Mesodermal cell (in vitro differentiated cells): ENCODE data around the gene SCN3A.

Experiments used
- H3K27ac ChIP-seq: 2 replicates; pipeline ENCODE4 v1.7.0; 2013; ENCODE audit warnings: mild to moderate bottlenecking, low read depth, low read length, moderate library complexity; ENCODE audit not compliant: severe bottlenecking
- H3K36me3 ChIP-seq: 2 replicates; pipeline ENCODE4 v1.7.1; 2013; ENCODE audit warnings: mild to moderate bottlenecking, low read length, moderate library complexity; ENCODE audit not compliant: control insufficient read depth, insufficient read depth
- H3K4me1 ChIP-seq: one replicate; pipeline ENCODE4 v1.7.1; 2013; ENCODE audit warnings: mild to moderate bottlenecking, low read length; ENCODE audit not compliant: insufficient read depth, control insufficient read depth, poor library complexity, severe bottlenecking
- H3K4me3 ChIP-seq: 2 replicates; pipeline ENCODE4 v1.7.0; 2013; ENCODE audit warnings: low read length, control low read depth, mild to moderate bottlenecking; ENCODE audit not compliant: insufficient read depth, poor library complexity, severe bottlenecking; ENCODE audit errors: extremely low read depth
- H3K9me3 ChIP-seq: 2 replicates; pipeline ENCODE4 v1.7.1; 2013; ENCODE audit warnings: mild to moderate bottlenecking, low read length, moderate library complexity; ENCODE audit not compliant: control insufficient read depth
- WGBS, 2 experiments: methylation state at CpG; one replicate each; pipeline ENCODE4 v1.1.5; 2013; ENCODE audit warnings: missing lambda C conversion rate in 2 of 2; ENCODE audit not compliant: insufficient coverage in 2 of 2; 5-methylcytosine and 5-hydroxymethylcytosine counted together

SCN3A gene

GRCh38 chr2:165155152-165155551 is 48.7 kb downstream of the SCN3A start:
- Histone ChIP-seq H3K9me3 (no peaks in the 10 kb centered on the region), H3K4me3 (no peak overlapping the region), H3K36me3 (no peaks in the 10 kb centered on the region), H3K27ac (no peak overlapping the region), H3K4me1 (no peaks in the 10 kb centered on the region)
- WGBS, 2 experiments: 83% methylated on average over 1 of the region's 2 CpGs; no CpG with 5 or more reads in 1 of the 2 experiments

GRCh38 chr2:165149439-165149838 is 54.4 kb downstream of the SCN3A start:
- WGBS, 2 experiments: 97 to 100% methylated on average over 4 to 5 of the region's 5 CpGs
- Histone ChIP-seq H3K36me3 (no peaks in the 10 kb centered on the region), H3K27ac (no peak overlapping the region), H3K9me3 (no peaks in the 10 kb centered on the region), H3K4me3 (no peak overlapping the region), H3K4me1 (peaks cover 7% of the 10 kb centered on the region)

DNA sequence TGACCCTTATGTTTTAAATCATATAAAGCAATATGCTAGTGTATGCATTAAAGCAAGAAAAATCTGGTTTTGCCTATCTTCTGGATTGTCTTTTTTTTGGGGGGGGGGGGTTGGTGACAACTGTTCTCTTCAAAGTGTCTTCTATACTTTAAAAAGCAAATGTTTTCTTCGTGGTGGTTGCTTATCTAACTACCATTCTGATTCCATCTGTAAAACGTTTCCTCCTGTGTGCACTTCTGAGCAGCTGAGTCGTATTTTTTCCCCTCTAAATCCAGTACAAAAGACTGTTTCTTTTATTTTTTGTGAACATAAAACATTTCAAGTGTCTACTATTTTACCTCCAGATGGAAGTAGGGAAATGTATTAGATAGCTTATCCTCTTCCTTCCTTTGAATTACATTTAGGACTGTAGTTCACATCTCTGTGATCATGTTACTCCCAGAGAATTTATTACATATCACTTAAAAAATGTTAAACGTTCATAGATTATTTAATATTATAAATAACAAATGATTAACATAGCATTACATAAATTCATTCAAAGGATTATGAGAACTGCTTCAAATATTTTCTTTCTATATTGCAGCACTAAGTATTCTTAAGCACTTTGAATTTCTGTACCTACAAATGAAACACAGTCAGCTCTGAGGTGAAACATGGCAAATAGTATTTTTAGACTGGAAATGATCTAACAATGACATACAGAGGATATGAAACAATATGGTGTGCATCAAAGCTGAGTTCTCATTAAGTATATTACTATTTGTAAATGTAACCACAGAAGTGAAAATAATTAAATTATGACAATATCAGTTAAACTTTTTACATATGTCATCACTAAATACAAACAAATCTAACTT is 56.4 kb downstream of the SCN3A start:
- H3K4me3 ChIP-seq: no peak overlapping the region
- H3K9me3 ChIP-seq: no peaks in the 10 kb centered on the region
- H3K4me1 ChIP-seq: peaks cover 7% of the 10 kb centered on the region
- H3K36me3 ChIP-seq: no peaks in the 10 kb centered on the region
- H3K27ac ChIP-seq: no peak overlapping the region
- WGBS, 2 experiments: 72% methylated on average over 3 of the region's 4 CpGs; no CpG with 5 or more reads in 1 of the 2 experiments

DNA sequence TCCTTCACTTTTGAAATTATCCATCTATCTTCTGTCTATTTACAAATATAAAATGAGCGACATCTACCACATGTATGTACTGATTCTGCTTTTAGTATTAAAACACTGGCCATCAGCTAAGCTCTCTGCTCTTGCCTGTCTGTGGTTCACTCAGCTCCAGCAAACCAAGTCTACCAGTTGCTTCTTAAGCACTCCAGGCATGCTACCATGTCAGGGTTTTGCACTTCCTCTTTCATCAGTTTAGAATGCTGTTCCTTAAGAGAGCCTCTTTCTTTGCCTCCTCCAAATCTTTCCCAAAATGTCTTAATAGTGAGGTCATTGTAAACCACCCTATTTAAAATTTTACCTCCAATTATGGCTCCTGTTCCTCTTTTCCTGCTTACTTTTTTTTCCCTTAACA is 59.5 kb downstream of the SCN3A start:
- Histone ChIP-seq H3K27ac (no peak overlapping the region), H3K4me3 (no peak overlapping the region), H3K9me3 (no peaks in the 10 kb centered on the region), H3K36me3 (no peaks in the 10 kb centered on the region), H3K4me1 (peaks cover 7% of the 10 kb centered on the region)
- WGBS, 2 experiments: 71 to 86% methylated on average over 1 of the region's 1 CpG

- 89% methylated on average over 1 of the region's 1 CpG; no CpG with 5 or more reads in 1 of the 2 experiments for WGBS, 2 experiments
- H3K36me3 ChIP-seq: no peaks in the 10 kb centered on the region
- H3K27ac ChIP-seq: no peak overlapping the region
- H3K4me1 ChIP-seq: peaks cover 2% of the 10 kb centered on the region
- no peaks in the 10 kb centered on the region for H3K9me3 ChIP-seq
- no peak overlapping the region for H3K4me3 ChIP-seq
These were observed 62.1 kb downstream of the SCN3A start for GRCh38 chr2:165141601-165142354.

DNA sequence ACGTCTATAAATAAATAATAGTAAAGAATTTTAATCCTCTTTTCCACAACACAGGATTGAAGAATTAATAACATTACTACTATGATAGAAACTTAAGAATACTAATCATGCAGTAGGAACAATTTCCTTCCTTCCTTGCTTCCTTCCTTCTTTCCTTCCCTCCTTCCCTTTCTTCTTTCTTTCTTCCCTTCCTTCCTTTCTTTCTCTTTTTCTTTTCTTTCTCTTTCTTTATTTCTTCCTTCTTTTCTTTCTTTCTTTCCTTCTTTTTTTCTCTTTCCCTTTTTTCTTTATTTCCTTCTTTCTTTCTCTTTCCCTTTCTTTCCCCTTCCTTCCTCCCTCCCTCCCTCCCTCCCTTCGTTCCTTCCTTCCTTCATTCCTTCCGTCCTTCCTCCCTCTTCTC is 77.6 kb downstream of the SCN3A start:
- Histone ChIP-seq H3K4me1 (no peaks in the 10 kb centered on the region), H3K36me3 (no peaks in the 10 kb centered on the region), H3K27ac (no peak overlapping the region), H3K9me3 (no peaks in the 10 kb centered on the region), H3K4me3 (no peak overlapping the region)
- no CpG with 5 or more reads among the region's 3 CpGs for WGBS, 2 experiments

GRCh38 chr2:165122521-165122920 is 81.3 kb downstream of the SCN3A start:
- no peak overlapping the region for H3K4me3 ChIP-seq
- H3K9me3 ChIP-seq: no peaks in the 10 kb centered on the region
- H3K27ac ChIP-seq: no peak overlapping the region
- H3K36me3 ChIP-seq: no peaks in the 10 kb centered on the region
- 86 to 100% methylated on average over 3 to 4 of the region's 4 CpGs for WGBS, 2 experiments
- no peaks in the 10 kb centered on the region for H3K4me1 ChIP-seq

GRCh38 chr2:165120740-165121467 is 82.9 kb downstream of the SCN3A start:
- no peaks in the 10 kb centered on the region for H3K4me1 ChIP-seq
- WGBS, 2 experiments: 83% methylated on average over 1 of the region's 7 CpGs; no CpG with 5 or more reads in 1 of the 2 experiments
- H3K27ac ChIP-seq: no peak overlapping the region
- H3K9me3 ChIP-seq: no peaks in the 10 kb centered on the region
- no peaks in the 10 kb centered on the region for H3K36me3 ChIP-seq
- no peak overlapping the region for H3K4me3 ChIP-seq

- no peak overlapping the region for H3K4me3 ChIP-seq
These were observed 88.6 kb downstream of the SCN3A start for GRCh38 chr2:165115258-165115657.

GRCh38 chr2:165114346-165114939 is 89.4 kb downstream of the SCN3A start:
- Histone ChIP-seq H3K4me3 (no peak overlapping the region), H3K9me3 (no peaks in the 10 kb centered on the region), H3K36me3 (no peaks in the 10 kb centered on the region), H3K27ac (peak overlapping the region; percentile 37), H3K4me1 (peaks cover 27% of the 10 kb centered on the region)
- WGBS, 2 experiments: 50 to 56% methylated on average over 3 to 4 of the region's 4 CpGs

More at GRCh38 chr2:165115258-165115657, 88.6 kb downstream of the SCN3A start:
- H3K36me3 ChIP-seq: no peaks in the 10 kb centered on the region
- H3K4me1 ChIP-seq: peaks cover 27% of the 10 kb centered on the region
- WGBS, 2 experiments: 97 to 100% methylated on average over 1 to 4 of the region's 6 CpGs
- H3K27ac ChIP-seq: no peak overlapping the region
- H3K9me3 ChIP-seq: no peaks in the 10 kb centered on the region
